HepG2 (cell line): Measurements from ENCODE around the gene CCT4. TPM values are rescaled to one million over a fixed set of nuclear protein-coding genes. Genes with fewer than 3 reads are reported as not detected.
A peak's percentile ranks its signal among the peaks of the same experiment; 100 is the strongest.

Experiments
- CAMTA2 ChIP-seq: sonication (generic); formaldehyde crosslinking; IDR thresholded peaks from 2 replicates; pipeline ENCODE4 v1.4.0; 2020; ENCODE audit warnings: mild to moderate bottlenecking, missing genetic modification reagents, borderline replicate concordance
- ETV6 ChIP-seq: sonication (generic); formaldehyde crosslinking; conservative IDR thresholded peaks from 2 replicates; pipeline ENCODE4 v1.4.0; 2020; ENCODE audit warnings: missing genetic modification reagents
- FOXO1 ChIP-seq: sonication (generic); formaldehyde crosslinking; IDR thresholded peaks from 2 replicates; pipeline ENCODE4 v1.4.0; 2020; ENCODE audit warnings: missing genetic modification reagents
- JDP2 ChIP-seq: sonication (generic); formaldehyde crosslinking; IDR thresholded peaks from 2 replicates; pipeline ENCODE4 v1.8.1; 2022; ENCODE audit warnings: missing genetic modification reagents, borderline replicate concordance
- MTF1 ChIP-seq: sonication (generic); formaldehyde crosslinking; IDR thresholded peaks from 2 replicates; pipeline ENCODE4 v1.5.0; 2020; ENCODE audit warnings: missing genetic modification reagents
- NR3C1 ChIP-seq: sonication (generic); formaldehyde crosslinking; IDR thresholded peaks from 2 replicates; pipeline ENCODE4 v1.4.0; 2020; ENCODE audit warnings: missing genetic modification reagents
- POLR2AphosphoS5 ChIP-seq: IDR thresholded peaks from 2 replicates; pipeline ENCODE4 v1.6.1; 2012; ENCODE audit warnings: low read depth, low read length
- RBFOX2 ChIP-seq: fragments of 200-400 bp; formaldehyde crosslinking; IDR thresholded peaks from 2 replicates; pipeline ENCODE4 v1.6.1; 2017; ENCODE audit warnings: low read depth, mild to moderate bottlenecking, low read length
- RFXAP ChIP-seq: sonication (generic); formaldehyde crosslinking; IDR thresholded peaks from 2 replicates; pipeline ENCODE4 v1.4.0; 2020; ENCODE audit warnings: missing genetic modification reagents, borderline replicate concordance
- SETDB1 ChIP-seq: sonication (generic); formaldehyde crosslinking; IDR thresholded peaks from 2 replicates; pipeline ENCODE4 v1.5.1; 2020; ENCODE audit warnings: missing genetic modification reagents, mild to moderate bottlenecking, borderline replicate concordance
- ZBTB44 ChIP-seq: sonication (generic); formaldehyde crosslinking; IDR thresholded peaks from 2 replicates; pipeline ENCODE4 v1.4.0; 2020; ENCODE audit warnings: missing genetic modification reagents
- ZNF124 ChIP-seq: sonication (generic); formaldehyde crosslinking; IDR thresholded peaks from 2 replicates; pipeline ENCODE4 v1.4.0; 2020; ENCODE audit warnings: missing genetic modification reagents
- ZNF20 ChIP-seq: sonication (generic); formaldehyde crosslinking; IDR thresholded peaks from 2 replicates; pipeline ENCODE4 v1.4.0; 2020; ENCODE audit warnings: mild to moderate bottlenecking, moderate library complexity, missing genetic modification reagents
- ZNF496 ChIP-seq: sonication (generic); formaldehyde crosslinking; IDR thresholded peaks from 2 replicates; pipeline ENCODE4 v1.8.1; 2023; ENCODE audit warnings: mild to moderate bottlenecking, moderate library complexity, missing genetic modification reagents; ENCODE audit not compliant: insufficient replicate concordance
- ZNF510 ChIP-seq: sonication (generic); formaldehyde crosslinking; IDR thresholded peaks from 2 replicates; pipeline ENCODE4 v1.4.0; 2020; ENCODE audit warnings: low read depth, mild to moderate bottlenecking, missing genetic modification reagents
- ZNF737 ChIP-seq: sonication (generic); formaldehyde crosslinking; IDR thresholded peaks from 2 replicates; pipeline ENCODE4 v1.5.0; 2020; ENCODE audit warnings: missing genetic modification reagents, mild to moderate bottlenecking, borderline replicate concordance
- ZNF746 ChIP-seq: sonication (generic); formaldehyde crosslinking; IDR thresholded peaks from 2 replicates; pipeline ENCODE4 v1.8.0; 2022; ENCODE audit warnings: mild to moderate bottlenecking, missing genetic modification reagents
- polyA plus RNA-seq, 8 experiments: library from polyadenylated mRNA; depleted of rRNA in 3 of 8; stranded (reverse) in 7 of 8; unstranded in 1 of 8; fragments of >200 nt; fragmentation: Illumina TruSeq in 4 of 8; extraction: Trizol in 4 of 8; gene quantifications; 2 replicates each; pipeline versions ENCODE4 v1.2.1 to v1.2.3, GENCODE V29; 2011 to 2016; ENCODE audit warnings: low read depth in 4 of 8, missing spikeins in 1 of 8, mixed read lengths in 1 of 8; ENCODE audit not compliant: insufficient read depth in 1 of 8
- total RNA-seq, 5 experiments: library from RNA; depleted of rRNA; stranded (reverse); fragments of >200 nt; fragmentation: Illumina TruSeq; extraction: Trizol; gene quantifications; 2 replicates each; pipeline ENCODE4 v1.2.3, GENCODE V29; 2016; ENCODE audit warnings: low read depth in 1 of 5
- TF ChIP-seq, protein P1 (sequence below): fragments of 450-650 bp; IDR thresholded peaks from 2 replicates; pipeline ENCODE4 v1.6.1; 2016
- TF ChIP-seq, protein P2 (sequence below): sonication (generic); formaldehyde crosslinking; IDR thresholded peaks from 2 replicates; pipeline ENCODE4 v1.5.0; 2020; ENCODE audit warnings: missing genetic modification reagents
- TF ChIP-seq, protein P3 (sequence below): sonication (generic); formaldehyde crosslinking; IDR thresholded peaks from 2 replicates; pipeline ENCODE4 v1.4.0; 2020; ENCODE audit warnings: mild to moderate bottlenecking, missing genetic modification reagents
- TF ChIP-seq, protein P4 (sequence below): sonication (generic); formaldehyde crosslinking; IDR thresholded peaks from 2 replicates; pipeline ENCODE4 v1.5.0; 2020; ENCODE audit warnings: missing genetic modification reagents, mild to moderate bottlenecking, borderline replicate concordance
- TF ChIP-seq, protein P5 (sequence below): IDR thresholded peaks from 2 replicates; pipeline ENCODE4 v1.6.1; 2016; ENCODE audit warnings: missing compliant biosample characterization, missing genetic modification reagents, borderline replicate concordance

CCT4 gene
- total and polyA plus RNA-seq, 2 of the 13 experiments (the other 11 are each of a cell fraction or from before 2014, with no cell fraction given), result 138 to 340 TPM

- TF ChIP-seq, protein P1, sequence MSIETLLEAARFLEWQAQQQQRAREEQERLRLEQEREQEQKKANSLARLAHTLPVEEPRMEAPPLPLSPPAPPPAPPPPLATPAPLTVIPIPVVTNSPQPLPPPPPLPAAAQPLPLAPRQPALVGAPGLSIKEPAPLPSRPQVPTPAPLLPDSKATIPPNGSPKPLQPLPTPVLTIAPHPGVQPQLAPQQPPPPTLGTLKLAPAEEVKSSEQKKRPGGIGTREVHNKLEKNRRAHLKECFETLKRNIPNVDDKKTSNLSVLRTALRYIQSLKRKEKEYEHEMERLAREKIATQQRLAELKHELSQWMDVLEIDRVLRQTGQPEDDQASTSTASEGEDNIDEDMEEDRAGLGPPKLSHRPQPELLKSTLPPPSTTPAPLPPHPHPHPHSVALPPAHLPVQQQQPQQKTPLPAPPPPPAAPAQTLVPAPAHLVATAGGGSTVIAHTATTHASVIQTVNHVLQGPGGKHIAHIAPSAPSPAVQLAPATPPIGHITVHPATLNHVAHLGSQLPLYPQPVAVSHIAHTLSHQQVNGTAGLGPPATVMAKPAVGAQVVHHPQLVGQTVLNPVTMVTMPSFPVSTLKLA, result peak; percentile 21; the same call in 1 of the 2 replicates
- TF ChIP-seq ZNF746 (peak; percentile 84; the same call in 1 of the 2 replicates), ETV6 (0 out of 2 replicates have a peak, but pooled peaks have one; percentile 51), ZNF496 (CRISPR knock-in tag) (no peak), ZNF510 (CRISPR knock-in tag) (peak; percentile 77; the same call in 1 of the 2 replicates), ZNF124 (CRISPR knock-in tag) (peak; percentile 84; the same call in 1 of the 2 replicates), ZNF737 (CRISPR knock-in tag) (no peak), ZNF20 (CRISPR knock-in tag) (no peak), SETDB1 (no peak), FOXO1 (CRISPR knock-in tag) (0 out of 2 replicates have a peak, but pooled peaks have one; percentile 65), POLR2AphosphoS5 (peak; percentile 97), ZBTB44 (CRISPR knock-in tag) (peak; percentile 77), RFXAP (CRISPR knock-in tag) (peak; percentile 93), JDP2 (no peak), MTF1 (CRISPR knock-in tag) (peak; percentile 63; the same call in 1 of the 2 replicates), NR3C1 (CRISPR knock-in tag) (peak; percentile 63; the same call in 1 of the 2 replicates), CAMTA2 (no peak), RBFOX2 (peak; percentile 100)
- TF ChIP-seq, protein P2, sequence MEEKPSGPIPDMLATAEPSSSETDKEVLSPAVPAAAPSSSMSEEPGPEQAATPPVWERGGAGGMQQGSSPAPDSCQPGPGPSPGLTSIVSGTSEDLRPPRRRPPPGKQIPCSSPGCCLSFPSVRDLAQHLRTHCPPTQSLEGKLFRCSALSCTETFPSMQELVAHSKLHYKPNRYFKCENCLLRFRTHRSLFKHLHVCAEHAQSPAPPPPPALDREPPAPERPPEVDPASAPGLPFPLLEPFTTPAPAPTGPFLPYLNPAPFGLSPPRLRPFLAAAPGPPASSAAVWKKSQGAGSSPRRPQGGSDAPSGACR (CRISPR knock-in tag), result peak; percentile 97
- TF ChIP-seq, protein P3, sequence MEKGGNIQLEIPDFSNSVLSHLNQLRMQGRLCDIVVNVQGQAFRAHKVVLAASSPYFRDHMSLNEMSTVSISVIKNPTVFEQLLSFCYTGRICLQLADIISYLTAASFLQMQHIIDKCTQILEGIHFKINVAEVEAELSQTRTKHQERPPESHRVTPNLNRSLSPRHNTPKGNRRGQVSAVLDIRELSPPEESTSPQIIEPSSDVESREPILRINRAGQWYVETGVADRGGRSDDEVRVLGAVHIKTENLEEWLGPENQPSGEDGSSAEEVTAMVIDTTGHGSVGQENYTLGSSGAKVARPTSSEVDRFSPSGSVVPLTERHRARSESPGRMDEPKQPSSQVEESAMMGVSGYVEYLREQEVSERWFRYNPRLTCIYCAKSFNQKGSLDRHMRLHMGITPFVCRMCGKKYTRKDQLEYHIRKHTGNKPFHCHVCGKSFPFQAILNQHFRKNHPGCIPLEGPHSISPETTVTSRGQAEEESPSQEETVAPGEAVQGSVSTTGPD (CRISPR knock-in tag), result no peak
- TF ChIP-seq, protein P4, sequence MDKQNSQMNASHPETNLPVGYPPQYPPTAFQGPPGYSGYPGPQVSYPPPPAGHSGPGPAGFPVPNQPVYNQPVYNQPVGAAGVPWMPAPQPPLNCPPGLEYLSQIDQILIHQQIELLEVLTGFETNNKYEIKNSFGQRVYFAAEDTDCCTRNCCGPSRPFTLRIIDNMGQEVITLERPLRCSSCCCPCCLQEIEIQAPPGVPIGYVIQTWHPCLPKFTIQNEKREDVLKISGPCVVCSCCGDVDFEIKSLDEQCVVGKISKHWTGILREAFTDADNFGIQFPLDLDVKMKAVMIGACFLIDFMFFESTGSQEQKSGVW (CRISPR knock-in tag), result no peak; the same call in 1 of the 2 replicates
- TF ChIP-seq, protein P5, sequence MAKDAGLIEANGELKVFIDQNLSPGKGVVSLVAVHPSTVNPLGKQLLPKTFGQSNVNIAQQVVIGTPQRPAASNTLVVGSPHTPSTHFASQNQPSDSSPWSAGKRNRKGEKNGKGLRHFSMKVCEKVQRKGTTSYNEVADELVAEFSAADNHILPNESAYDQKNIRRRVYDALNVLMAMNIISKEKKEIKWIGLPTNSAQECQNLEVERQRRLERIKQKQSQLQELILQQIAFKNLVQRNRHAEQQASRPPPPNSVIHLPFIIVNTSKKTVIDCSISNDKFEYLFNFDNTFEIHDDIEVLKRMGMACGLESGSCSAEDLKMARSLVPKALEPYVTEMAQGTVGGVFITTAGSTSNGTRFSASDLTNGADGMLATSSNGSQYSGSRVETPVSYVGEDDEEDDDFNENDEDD (CRISPR knock-in tag), result peak; percentile 91
Measured at GRCh38 chr2:61888267-61889055, at the start of gene CCT4 (continued).
